HepG2 (cell line): Measurements from ENCODE around the gene AUTS2. TPM values are rescaled to one million over a fixed set of nuclear protein-coding genes. Genes with fewer than 3 reads are reported as not detected.

ENCODE experiments used
- ATAC-seq: fragments of 200-7000 bp; cut with Tn5 transposase; 3 replicates; pipeline ENCODE4 v1.9.1; 2020; ENCODE audit warnings: mild to moderate bottlenecking, moderate library complexity
- BruUV-seq: library from RNA; stranded (reverse); fragments of 400-500 nt; replicated peaks from 2 replicates; lab custom pipeline; 2021; lab: Mats Ljungman, UMichigan
- CTCF ChIA-PET: fragments of 300-600 bp; formaldehyde crosslinking; extraction: SDS; loops from one replicate; lab custom pipeline; 2021; ENCODE audit warnings: low total read pairs, inconsistent platforms, low intra/inter-chr PET ratio; lab: Yijun Ruan, JAX
- POLR2A ChIA-PET: fragments of 350-600 bp; sonication (Branson Sonifier 250); formaldehyde crosslinking; loops from one replicate; lab custom pipeline; 2020; ENCODE audit warnings: antibody characterized with exemption, inconsistent platforms; lab: Yijun Ruan, JAX
- DNase-seq: peaks from one replicate; pipeline ENCODE4 v3.0.0-alpha.2; 2015; ENCODE audit warnings: low spot score
- FAIRE-seq: peaks from 3 replicates; lab custom pipeline; 2011; peaks lifted over from hg19 to GRCh38; lab: Jason Lieb, UNC
- H2AFZ ChIP-seq: one replicate; pipeline ENCODE4 v1.6.1; 2011; ENCODE audit warnings: low read length, inconsistent platforms
- H3K27ac ChIP-seq: fragments of 300-600 bp; 3 replicates; pipeline ENCODE4 v1.8.0; 2011; ENCODE audit warnings: mixed run types, mild to moderate bottlenecking, mixed read lengths, low read length, inconsistent platforms; ENCODE audit not compliant: insufficient read depth; ENCODE audit errors: extremely low read length
- H3K27me3 ChIP-seq, 2 experiments: fragments of 200-600 bp in 1 of 2; 2 replicates in 1 of 2; 3 replicates in 1 of 2; pipeline versions ENCODE4 v1.6.0 to v1.8.0; 2011; ENCODE audit warnings: low read length in 2 of 2, mild to moderate bottlenecking in 2 of 2, moderate library complexity in 2 of 2, inconsistent platforms in 1 of 2; ENCODE audit not compliant: insufficient read depth in 2 of 2, control insufficient read depth in 1 of 2
- H3K36me3 ChIP-seq, 2 experiments: fragments of 200-600 bp in 1 of 2; replicated peaks in 1 of 2; 2 replicates in 1 of 2; 3 replicates in 1 of 2; pipeline versions ENCODE4 v1.5.1 to v1.8.0; 2011; ENCODE audit warnings: low read length in 2 of 2, inconsistent platforms in 1 of 2; ENCODE audit not compliant: insufficient read depth in 2 of 2, control insufficient read depth in 1 of 2
- H3K4me1 ChIP-seq: 2 replicates; pipeline ENCODE4 v1.5.1; 2012; ENCODE audit warnings: low read length, inconsistent platforms; ENCODE audit not compliant: insufficient read depth
- H3K4me2 ChIP-seq: 2 replicates; pipeline ENCODE4 v1.6.0; 2011; ENCODE audit warnings: low read depth, low read length, inconsistent platforms
- H3K4me3 ChIP-seq, 3 experiments: fragments of 200-600 bp in 1 of 3; sonication (generic), shearing (Covaris generic) in 1 of 3; replicated peaks in 1 of 3; 2 replicates each; pipeline ENCODE4 v1.5.1; 2011 to 2016; ENCODE audit warnings: low read length in 3 of 3, inconsistent platforms in 2 of 3, low read depth in 2 of 3, mild to moderate bottlenecking in 2 of 3, control low read depth in 1 of 3, mixed read lengths in 1 of 3; ENCODE audit not compliant: insufficient read depth in 1 of 3
- H3K79me2 ChIP-seq: one replicate; pipeline ENCODE4 v1.6.1; 2011; ENCODE audit warnings: low read length, inconsistent platforms; ENCODE audit not compliant: insufficient read depth
- H3K9ac ChIP-seq: 2 replicates; pipeline ENCODE4 v1.6.0; 2011; ENCODE audit warnings: mild to moderate bottlenecking, low read depth, low read length, inconsistent platforms; ENCODE audit not compliant: insufficient read depth
- H3K9me3 ChIP-seq: 2 replicates; pipeline ENCODE4 v1.5.1; 2012; ENCODE audit warnings: mild to moderate bottlenecking, low read length
- H4K20me1 ChIP-seq: 2 replicates; pipeline ENCODE4 v1.6.0; 2011; ENCODE audit warnings: inconsistent platforms, mild to moderate bottlenecking, low read length, moderate library complexity; ENCODE audit not compliant: insufficient read depth
- ARNT ChIP-seq: fragments of 450-650 bp; IDR thresholded peaks from 2 replicates; pipeline ENCODE4 v1.6.1; 2017
- CHD2 ChIP-seq: IDR thresholded peaks from 2 replicates; pipeline ENCODE4 v1.6.1; 2011; ENCODE audit warnings: low read depth, low read length, improper control_type of control experiment
- KMT2A ChIP-seq: sonication (generic); formaldehyde crosslinking; IDR thresholded peaks from 2 replicates; pipeline ENCODE4 v1.4.0; 2020; ENCODE audit warnings: missing genetic modification reagents
- MIXL1 ChIP-seq: IDR thresholded peaks from 2 replicates; pipeline ENCODE4 v1.6.1; 2016
- NFATC3 ChIP-seq: sonication (generic); formaldehyde crosslinking; IDR thresholded peaks from 2 replicates; pipeline ENCODE4 v1.5.1; 2020; ENCODE audit warnings: mild to moderate bottlenecking, missing genetic modification reagents
- RCOR2 ChIP-seq: IDR thresholded peaks from 2 replicates; pipeline ENCODE4 v1.6.1; 2016; ENCODE audit warnings: missing biosample characterization, missing genetic modification reagents
- ZBTB14 ChIP-seq: sonication (generic); formaldehyde crosslinking; IDR thresholded peaks from 2 replicates; pipeline ENCODE4 v1.4.0; 2020; ENCODE audit warnings: missing genetic modification reagents
- ZFP36L2 ChIP-seq: sonication (generic); formaldehyde crosslinking; IDR thresholded peaks from 2 replicates; pipeline ENCODE4 v1.4.0; 2020; ENCODE audit warnings: missing genetic modification reagents
- ZKSCAN8 ChIP-seq: IDR thresholded peaks from 2 replicates; pipeline ENCODE4 v1.6.1; 2016; ENCODE audit warnings: borderline replicate concordance, missing genetic modification reagents, missing compliant biosample characterization
- ZNF383 ChIP-seq: sonication (generic); formaldehyde crosslinking; IDR thresholded peaks from 2 replicates; pipeline ENCODE4 v1.4.0; 2020; ENCODE audit warnings: missing genetic modification reagents, mild to moderate bottlenecking, borderline replicate concordance
- WGBS: methylation state at CpG from one replicate; pipeline ENCODE4 v1.1.6; 2017; ENCODE audit warnings: low lambda C conversion rate; 5-methylcytosine and 5-hydroxymethylcytosine counted together
- in situ Hi-C: cut with HindIII; loops from 2 replicates; pipeline ENCODE4 v1.10.0; 2017; ENCODE audit warnings: low pct_unique_long_range_greater_than_20kb; ENCODE audit not compliant: extremely low pct_ligation_motif_present
- intact Hi-C: fragments of 100-400 bp; cut with micrococcal nuclease; formaldehyde crosslinking; loops from one replicate; pipeline ENCODE4 v1.10.0; 2022; ENCODE audit not compliant: unreplicated experiment
- polyA plus RNA-seq, 8 experiments: library from polyadenylated mRNA; depleted of rRNA in 3 of 8; stranded (reverse) in 7 of 8; unstranded in 1 of 8; fragments of >200 nt; fragmentation: Illumina TruSeq in 4 of 8; extraction: Trizol in 4 of 8; gene quantifications; 2 replicates each; pipeline versions ENCODE4 v1.2.1 to v1.2.3, GENCODE V29; 2011 to 2016; ENCODE audit warnings: low read depth in 4 of 8, missing spikeins in 1 of 8, mixed read lengths in 1 of 8; ENCODE audit not compliant: insufficient read depth in 1 of 8
- total RNA-seq, 5 experiments: library from RNA; depleted of rRNA; stranded (reverse); fragments of >200 nt; fragmentation: Illumina TruSeq; extraction: Trizol; gene quantifications; 2 replicates each; pipeline ENCODE4 v1.2.3, GENCODE V29; 2016; ENCODE audit warnings: low read depth in 1 of 5
- TF ChIP-seq, protein P1 (sequence below): sonication (generic); formaldehyde crosslinking; conservative IDR thresholded peaks from 2 replicates; pipeline ENCODE4 v1.4.0; 2020; ENCODE audit warnings: missing genetic modification reagents

Gene AUTS2
- total and polyA plus RNA-seq, 2 of the 13 experiments (the other 11 are each of a cell fraction or from before 2014, with no cell fraction given), result 0.38 TPM; not detected in 1

- no peak for TF ChIP-seq ZBTB14 (CRISPR knock-in tag)
- TF ChIP-seq ZFP36L2 (CRISPR knock-in tag), result no peak
- no peak for TF ChIP-seq KMT2A (CRISPR knock-in tag)
These were observed 473.5 kb downstream of the AUTS2 start (continued) for GRCh38 chr7:70071766-70072165.

DNA sequence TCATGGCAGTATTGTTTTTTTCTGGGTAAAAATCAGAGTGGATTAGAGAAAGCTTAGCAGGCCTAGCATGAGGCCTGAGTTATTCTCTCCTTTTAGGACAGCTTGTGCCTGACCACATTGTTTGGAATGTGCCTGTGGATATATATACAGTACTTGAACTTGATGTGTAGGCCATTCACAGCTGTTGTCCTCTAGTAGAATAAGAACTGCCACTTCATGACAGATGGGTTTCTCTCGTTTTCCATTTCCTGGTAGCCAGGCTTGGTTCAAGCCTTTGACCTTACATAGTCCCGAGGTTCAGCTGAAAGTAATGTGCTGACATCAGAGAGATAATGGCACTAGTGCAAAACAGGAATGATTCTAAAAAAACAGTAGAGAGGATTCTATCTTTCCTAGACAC is 473.9 kb downstream of the AUTS2 start:
- Histone ChIP-seq H3K36me3 (no peaks in the 10 kb centered on the region), H3K4me1 (no peaks in the 10 kb centered on the region), H4K20me1 (no peaks in the 10 kb centered on the region), H3K4me3 (no peak overlapping the region), H3K9me3 (no peaks in the 10 kb centered on the region), H3K27ac (no peak overlapping the region), H3K4me2 (no peak overlapping the region), H2AFZ (no peak overlapping the region), H3K79me2 (no peaks in the 10 kb centered on the region), H3K9ac (no peak overlapping the region), H3K27me3 (no peaks in the 10 kb centered on the region)
- no TSS peak for BruUV-seq
- intact Hi-C loops (no loop called here), in situ Hi-C loops (no loop called here)
- TF ChIP-seq MIXL1 (CRISPR knock-in tag) (no peak), ZNF383 (CRISPR knock-in tag) (no peak), NFATC3 (no peak), ZKSCAN8 (CRISPR knock-in tag) (no peak), ARNT (no peak), CHD2 (no peak), RCOR2 (CRISPR knock-in tag) (no peak)
- TF ChIP-seq, protein P1, sequence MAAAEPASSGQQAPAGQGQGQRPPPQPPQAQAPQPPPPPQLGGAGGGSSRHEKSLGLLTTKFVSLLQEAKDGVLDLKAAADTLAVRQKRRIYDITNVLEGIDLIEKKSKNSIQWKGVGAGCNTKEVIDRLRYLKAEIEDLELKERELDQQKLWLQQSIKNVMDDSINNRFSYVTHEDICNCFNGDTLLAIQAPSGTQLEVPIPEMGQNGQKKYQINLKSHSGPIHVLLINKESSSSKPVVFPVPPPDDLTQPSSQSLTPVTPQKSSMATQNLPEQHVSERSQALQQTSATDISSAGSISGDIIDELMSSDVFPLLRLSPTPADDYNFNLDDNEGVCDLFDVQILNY (CRISPR knock-in tag), result no peak
- no peak for ATAC-seq
- no peak for DNase-seq
- POLR2A ChIA-PET, result no interaction called here
- CTCF ChIA-PET, result no interaction called here
- no peak for FAIRE-seq
- WGBS, result 0% methylated on average over 2 of the region's 2 CpGs
